GM12873 (cell line): Measurements from ENCODE around the gene GRM2.

ENCODE experiments used
- TF ChIP-seq, protein P1 (sequence below): IDR thresholded peaks from 2 replicates; pipeline ENCODE4 v1.5.1; 2012; ENCODE audit warnings: low read depth, mild to moderate bottlenecking, moderate library complexity, low read length, control low read depth; ENCODE audit not compliant: insufficient read depth; ENCODE audit errors: missing control alignments

The GRM2 gene

DNA sequence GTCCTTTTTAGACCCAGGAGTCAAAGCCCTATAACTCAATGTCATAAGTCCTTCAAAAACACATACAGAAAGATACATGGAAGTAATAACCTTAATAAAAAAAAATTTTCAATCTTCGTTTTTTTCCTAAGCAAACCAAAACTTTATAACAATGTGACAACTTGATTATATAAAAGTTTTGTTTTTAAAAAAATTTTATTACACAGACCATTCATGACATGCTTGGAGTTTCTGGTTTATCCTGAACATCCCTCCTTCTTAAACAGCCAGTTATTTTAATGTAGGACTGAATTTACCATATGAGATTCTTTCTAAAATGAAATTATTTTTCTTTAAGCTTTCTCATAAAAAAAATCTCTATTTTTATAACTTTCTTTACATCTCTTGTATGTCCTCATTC lies 41.5 kb downstream of the GRM2 start:
- TF ChIP-seq, protein P1, sequence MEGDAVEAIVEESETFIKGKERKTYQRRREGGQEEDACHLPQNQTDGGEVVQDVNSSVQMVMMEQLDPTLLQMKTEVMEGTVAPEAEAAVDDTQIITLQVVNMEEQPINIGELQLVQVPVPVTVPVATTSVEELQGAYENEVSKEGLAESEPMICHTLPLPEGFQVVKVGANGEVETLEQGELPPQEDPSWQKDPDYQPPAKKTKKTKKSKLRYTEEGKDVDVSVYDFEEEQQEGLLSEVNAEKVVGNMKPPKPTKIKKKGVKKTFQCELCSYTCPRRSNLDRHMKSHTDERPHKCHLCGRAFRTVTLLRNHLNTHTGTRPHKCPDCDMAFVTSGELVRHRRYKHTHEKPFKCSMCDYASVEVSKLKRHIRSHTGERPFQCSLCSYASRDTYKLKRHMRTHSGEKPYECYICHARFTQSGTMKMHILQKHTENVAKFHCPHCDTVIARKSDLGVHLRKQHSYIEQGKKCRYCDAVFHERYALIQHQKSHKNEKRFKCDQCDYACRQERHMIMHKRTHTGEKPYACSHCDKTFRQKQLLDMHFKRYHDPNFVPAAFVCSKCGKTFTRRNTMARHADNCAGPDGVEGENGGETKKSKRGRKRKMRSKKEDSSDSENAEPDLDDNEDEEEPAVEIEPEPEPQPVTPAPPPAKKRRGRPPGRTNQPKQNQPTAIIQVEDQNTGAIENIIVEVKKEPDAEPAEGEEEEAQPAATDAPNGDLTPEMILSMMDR, result no peak

DNA sequence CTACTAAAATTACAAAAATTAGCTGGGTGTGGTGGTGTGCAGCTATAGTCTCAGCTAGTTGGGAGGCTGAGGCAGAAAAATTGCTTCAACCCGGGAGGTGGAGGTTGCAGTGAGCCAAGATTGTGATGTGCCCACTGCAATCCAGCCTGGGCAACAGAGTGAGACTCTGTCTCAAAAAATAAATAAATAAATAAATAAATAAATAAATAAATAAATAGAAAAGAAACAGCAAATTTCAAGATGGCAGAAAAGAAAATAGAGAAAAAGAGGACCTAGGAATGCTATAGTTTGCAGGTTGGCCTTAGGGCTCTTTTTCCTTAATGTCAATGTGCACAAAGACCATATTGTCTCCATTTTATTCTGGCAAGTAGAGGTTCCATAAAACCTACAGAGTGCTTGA lies 44.0 kb downstream of the GRM2 start:
- TF ChIP-seq, protein P1, result no peak

DNA sequence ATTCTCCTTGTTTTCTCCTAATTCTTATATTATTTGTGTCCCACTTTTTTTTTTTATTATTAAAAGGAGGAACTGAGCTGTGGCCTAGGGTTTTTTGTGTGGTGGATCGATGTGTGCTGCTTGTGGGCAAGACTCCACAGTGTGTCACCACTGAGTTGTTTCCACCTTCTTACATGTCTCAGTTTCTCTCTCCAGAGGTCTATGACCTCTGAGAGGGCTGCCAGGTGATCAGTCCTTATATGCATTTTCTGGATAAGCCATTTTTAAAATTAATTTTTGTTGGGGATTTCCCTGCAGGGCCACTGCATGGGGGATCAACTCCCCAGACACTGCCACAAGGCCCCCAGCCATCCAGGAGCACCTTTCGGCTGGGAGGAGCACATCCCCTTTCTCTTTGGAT lies 44.4 kb downstream of the GRM2 start:
- TF ChIP-seq, protein P1, result no peak

- TF ChIP-seq, protein P1, result no peak
Observed at GRCh38 chr3:51759203-51759602, 52.3 kb downstream of the GRM2 start.
